Smooth muscle cell (in vitro differentiated cells): ENCODE measurements around the gene CPLX4. TPM values are rescaled to one million over a fixed set of nuclear protein-coding genes. Genes with fewer than 3 reads are reported as not detected.

Source experiments
- DNase-seq: peaks from one replicate; lab custom pipeline; 2025; ENCODE audit not compliant: unreplicated experiment; lab: John Stamatoyannopoulos, UW
- H2AFZ ChIP-seq: fragments of 200-600 bp; sonication (generic); 2 replicates; pipeline ENCODE4 v1.6.0; 2016; ENCODE audit warnings: antibody characterized with exemption, low read depth, mild to moderate bottlenecking
- H3F3A ChIP-seq: fragments of 200-600 bp; sonication (generic); 2 replicates; pipeline ENCODE4 v1.6.0; 2017; ENCODE audit warnings: antibody characterized with exemption, low read depth
- H3K27ac ChIP-seq: fragments of 200-600 bp; sonication (generic); 2 replicates; pipeline ENCODE4 v1.5.1; 2016; ENCODE audit warnings: low read depth, mild to moderate bottlenecking
- H3K27me3 ChIP-seq: fragments of 200-600 bp; sonication (generic); 2 replicates; pipeline ENCODE4 v1.6.1; 2016; ENCODE audit warnings: low read depth, mild to moderate bottlenecking
- H3K36me3 ChIP-seq: fragments of 200-600 bp; sonication (generic); 2 replicates; pipeline ENCODE4 v1.5.1; 2016; ENCODE audit warnings: low read depth
- H3K4me1 ChIP-seq: fragments of 200-600 bp; sonication (generic); 2 replicates; pipeline ENCODE4 v1.5.1; 2016; ENCODE audit warnings: low read depth
- H3K4me2 ChIP-seq: fragments of 200-600 bp; sonication (generic); 2 replicates; pipeline ENCODE4 v1.6.0; 2016; ENCODE audit warnings: mild to moderate bottlenecking
- H3K4me3 ChIP-seq: fragments of 200-600 bp; sonication (generic); 2 replicates; pipeline ENCODE4 v1.5.1; 2016; ENCODE audit warnings: mild to moderate bottlenecking
- H3K79me2 ChIP-seq: fragments of 200-600 bp; sonication (generic); 2 replicates; pipeline ENCODE4 v1.6.0; 2016; ENCODE audit warnings: low read depth, mild to moderate bottlenecking
- H3K9ac ChIP-seq: fragments of 200-600 bp; sonication (generic); 2 replicates; pipeline ENCODE4 v1.6.0; 2016; ENCODE audit warnings: low read depth
- H3K9me3 ChIP-seq: fragments of 200-600 bp; sonication (generic); replicated peaks from 2 replicates; pipeline ENCODE4 v1.5.1; 2016; ENCODE audit warnings: low read depth
- H4K20me1 ChIP-seq: fragments of 200-600 bp; sonication (generic); 2 replicates; pipeline ENCODE4 v1.6.0; 2016; ENCODE audit warnings: low read depth
- WGBS: methylation state at CpG from one replicate; pipeline ENCODE4 v1.1.7; 2016; ENCODE audit warnings: low lambda C conversion rate; 5-methylcytosine and 5-hydroxymethylcytosine counted together
- polyA plus RNA-seq: library from polyadenylated mRNA; unstranded; fragments of >200 nt; fragmentation: Nextera tagmentation; extraction: Ambion mirVana; gene quantifications from 2 replicates; pipeline ENCODE4 v1.2.1, GENCODE V29; 2016
- total RNA-seq: library from RNA; depleted of rRNA; stranded (reverse); fragments of >200 nt; gene quantifications from 2 replicates; pipeline ENCODE4 v1.2.3, GENCODE V29; 2014
- TF ChIP-seq, protein P1 (sequence below): fragments of 200-600 bp; sonication (generic); IDR thresholded peaks from 2 replicates; pipeline ENCODE4 v1.5.1; 2017; ENCODE audit warnings: borderline replicate concordance, mild to moderate bottlenecking, antibody characterized with exemption; ENCODE audit not compliant: insufficient read depth, poor library complexity, severe bottlenecking

The CPLX4 gene
- total and polyA plus RNA-seq, 2 experiments from 2014 or later = not detected

DNA sequence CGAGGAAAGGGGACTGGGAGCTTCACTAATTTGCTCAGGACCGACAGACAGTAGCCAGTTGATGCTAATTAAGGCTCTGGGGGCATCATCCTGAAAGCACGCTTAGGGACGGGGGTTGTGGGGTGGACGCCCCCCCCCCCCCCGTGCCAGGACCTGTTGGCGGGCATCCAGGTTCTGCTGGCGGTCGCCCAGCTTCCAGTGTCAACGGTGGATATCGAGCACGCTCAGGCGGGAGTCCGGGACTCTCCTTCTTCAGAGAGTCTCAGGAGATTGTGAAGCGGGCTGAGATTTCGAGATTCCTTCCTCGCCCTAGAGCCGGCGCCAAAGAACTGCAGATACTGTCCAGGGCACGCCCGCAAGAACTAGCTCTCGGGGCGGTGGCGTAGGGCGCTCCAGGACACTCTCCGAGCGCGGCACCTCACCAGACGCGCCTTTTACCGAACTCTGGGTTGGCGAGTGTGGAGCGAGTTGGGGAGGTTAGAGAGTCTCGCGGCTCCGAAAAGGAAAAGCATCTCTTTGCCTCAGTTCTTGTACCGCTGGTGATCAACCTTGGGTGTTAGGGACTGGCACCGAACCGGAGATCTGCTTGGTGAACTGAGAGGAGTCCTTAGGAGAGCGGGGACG, 50.8 kb downstream of the CPLX4 start:
- Histone ChIP-seq H3K4me2 (peak overlapping the region; percentile 83), H3K27ac (no peak overlapping the region), H3K36me3 (no peaks in the 10 kb centered on the region), H2AFZ (no peak overlapping the region), H3F3A (no peaks in the 10 kb centered on the region), H4K20me1 (no peaks in the 10 kb centered on the region), H3K79me2 (no peaks in the 10 kb centered on the region), H3K27me3 (peaks cover 64% of the 10 kb centered on the region), H3K9ac (no peak overlapping the region), H3K9me3 (no peaks in the 10 kb centered on the region), H3K4me3 (no peak overlapping the region), H3K4me1 (peaks cover 36% of the 10 kb centered on the region)
- no peak for DNase-seq
- WGBS = 7% methylated on average over 40 of the region's 41 CpGs
- TF ChIP-seq, protein P1, sequence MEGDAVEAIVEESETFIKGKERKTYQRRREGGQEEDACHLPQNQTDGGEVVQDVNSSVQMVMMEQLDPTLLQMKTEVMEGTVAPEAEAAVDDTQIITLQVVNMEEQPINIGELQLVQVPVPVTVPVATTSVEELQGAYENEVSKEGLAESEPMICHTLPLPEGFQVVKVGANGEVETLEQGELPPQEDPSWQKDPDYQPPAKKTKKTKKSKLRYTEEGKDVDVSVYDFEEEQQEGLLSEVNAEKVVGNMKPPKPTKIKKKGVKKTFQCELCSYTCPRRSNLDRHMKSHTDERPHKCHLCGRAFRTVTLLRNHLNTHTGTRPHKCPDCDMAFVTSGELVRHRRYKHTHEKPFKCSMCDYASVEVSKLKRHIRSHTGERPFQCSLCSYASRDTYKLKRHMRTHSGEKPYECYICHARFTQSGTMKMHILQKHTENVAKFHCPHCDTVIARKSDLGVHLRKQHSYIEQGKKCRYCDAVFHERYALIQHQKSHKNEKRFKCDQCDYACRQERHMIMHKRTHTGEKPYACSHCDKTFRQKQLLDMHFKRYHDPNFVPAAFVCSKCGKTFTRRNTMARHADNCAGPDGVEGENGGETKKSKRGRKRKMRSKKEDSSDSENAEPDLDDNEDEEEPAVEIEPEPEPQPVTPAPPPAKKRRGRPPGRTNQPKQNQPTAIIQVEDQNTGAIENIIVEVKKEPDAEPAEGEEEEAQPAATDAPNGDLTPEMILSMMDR = no peak

DNA sequence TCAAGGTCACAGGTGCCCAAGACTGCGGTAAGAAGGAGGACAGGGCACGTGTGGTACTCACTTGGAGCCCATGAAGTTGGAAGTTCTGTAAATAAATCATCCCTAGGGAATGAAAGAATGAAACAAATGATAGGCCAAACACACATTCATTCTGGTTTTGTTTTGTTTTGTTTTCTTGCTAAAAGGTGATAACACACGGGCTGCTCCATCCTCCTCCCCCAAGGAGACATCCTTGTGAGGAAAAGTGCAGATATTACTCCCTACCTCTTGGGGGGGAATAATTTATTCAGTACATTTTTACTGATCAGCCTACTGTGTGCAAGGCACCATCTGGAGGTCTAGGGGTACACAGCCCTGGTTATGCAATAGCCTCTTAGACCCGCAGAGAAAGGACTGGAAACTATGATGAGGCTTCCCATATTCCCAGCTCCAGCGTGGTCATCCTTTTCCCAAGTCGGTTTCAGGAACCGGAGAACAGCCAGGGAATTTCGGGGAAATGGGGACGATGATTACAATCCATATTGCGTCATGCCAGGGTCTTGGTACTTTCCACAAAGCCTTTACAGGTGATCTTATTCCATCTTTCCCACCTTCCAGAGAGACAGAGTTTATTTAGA, 51.5 kb downstream of the CPLX4 start:
- Histone ChIP-seq H3K4me1 (peaks cover 36% of the 10 kb centered on the region), H3K4me3 (no peak overlapping the region), H4K20me1 (no peaks in the 10 kb centered on the region), H3K4me2 (no peak overlapping the region), H3K79me2 (no peaks in the 10 kb centered on the region), H3K36me3 (no peaks in the 10 kb centered on the region), H3F3A (no peaks in the 10 kb centered on the region), H3K9ac (no peak overlapping the region), H2AFZ (no peak overlapping the region), H3K9me3 (no peaks in the 10 kb centered on the region), H3K27me3 (peaks cover 67% of the 10 kb centered on the region), H3K27ac (no peak overlapping the region)
- 23% methylated on average over 10 of the region's 10 CpGs for WGBS
- no peak for DNase-seq
- TF ChIP-seq, protein P1 = no peak

DNA sequence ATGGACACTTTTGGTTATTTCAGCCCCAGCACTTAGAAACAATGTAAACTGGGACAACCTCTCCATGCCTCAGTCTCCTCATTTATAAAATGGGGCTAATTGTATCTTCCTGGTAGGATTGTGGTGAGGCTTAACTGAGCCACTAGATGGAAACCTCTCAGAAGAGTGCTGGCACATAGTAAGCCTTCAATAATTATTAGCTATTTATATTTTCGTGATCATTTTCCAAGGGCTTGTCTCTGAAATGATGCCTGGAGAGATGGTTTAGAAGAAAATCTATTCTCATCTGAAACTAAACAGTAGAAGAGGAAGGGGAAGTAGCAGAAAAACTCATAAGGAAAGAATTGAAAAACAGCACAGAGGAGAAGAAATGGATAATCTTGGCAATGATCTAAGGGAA, 52.0 kb downstream of the CPLX4 start:
- H3K4me3 ChIP-seq = no peak overlapping the region
- WGBS = 63% methylated on average over 1 of the region's 1 CpG
- peaks cover 68% of the 10 kb centered on the region for H3K27me3 ChIP-seq
- no peaks in the 10 kb centered on the region for H3K79me2 ChIP-seq
- H3K27ac ChIP-seq = no peak overlapping the region
- H3K9ac ChIP-seq = no peak overlapping the region
- TF ChIP-seq, protein P1 = no peak
- no peaks in the 10 kb centered on the region for H3F3A ChIP-seq
- no peak overlapping the region for H3K4me2 ChIP-seq
- H3K9me3 ChIP-seq = no peaks in the 10 kb centered on the region
- no peak overlapping the region for H2AFZ ChIP-seq
- no peaks in the 10 kb centered on the region for H3K36me3 ChIP-seq
- DNase-seq = no peak
- no peaks in the 10 kb centered on the region for H4K20me1 ChIP-seq
- peaks cover 36% of the 10 kb centered on the region for H3K4me1 ChIP-seq

DNA sequence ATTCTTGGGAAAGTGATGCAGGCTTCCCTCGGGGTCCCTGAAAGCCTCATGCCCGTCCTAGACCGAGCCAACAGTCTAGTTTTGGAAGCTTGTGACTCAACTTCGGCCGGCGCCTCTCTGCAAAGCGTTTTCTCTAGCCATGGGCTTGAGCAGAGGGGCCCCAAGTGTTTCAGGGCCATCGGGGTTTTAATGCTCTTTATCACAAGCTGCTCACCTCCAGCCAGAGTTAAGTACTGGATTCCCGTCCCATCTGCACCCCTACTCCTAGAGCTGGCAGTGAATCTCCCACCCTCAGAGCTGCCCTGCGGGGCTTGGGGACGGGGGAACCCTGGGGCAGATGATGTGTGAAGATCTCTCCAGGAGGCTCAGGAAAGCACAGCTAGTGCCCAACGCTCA, 52.5 kb downstream of the CPLX4 start:
- H3K79me2 ChIP-seq = no peaks in the 10 kb centered on the region
- H2AFZ ChIP-seq = no peak overlapping the region
- no peaks in the 10 kb centered on the region for H3F3A ChIP-seq
- H3K9ac ChIP-seq = no peak overlapping the region
- no peaks in the 10 kb centered on the region for H3K9me3 ChIP-seq
- H3K27me3 ChIP-seq = peaks cover 69% of the 10 kb centered on the region
- H3K4me3 ChIP-seq = no peak overlapping the region
- DNase-seq = no peak
- H4K20me1 ChIP-seq = no peaks in the 10 kb centered on the region
- H3K4me1 ChIP-seq = peaks cover 36% of the 10 kb centered on the region
- H3K36me3 ChIP-seq = no peaks in the 10 kb centered on the region
- no peak overlapping the region for H3K4me2 ChIP-seq
- TF ChIP-seq, protein P1 = no peak
- 34% methylated on average over 12 of the region's 12 CpGs for WGBS
- no peak overlapping the region for H3K27ac ChIP-seq
